ENCODE data around the gene MMRN2.

DNA sequence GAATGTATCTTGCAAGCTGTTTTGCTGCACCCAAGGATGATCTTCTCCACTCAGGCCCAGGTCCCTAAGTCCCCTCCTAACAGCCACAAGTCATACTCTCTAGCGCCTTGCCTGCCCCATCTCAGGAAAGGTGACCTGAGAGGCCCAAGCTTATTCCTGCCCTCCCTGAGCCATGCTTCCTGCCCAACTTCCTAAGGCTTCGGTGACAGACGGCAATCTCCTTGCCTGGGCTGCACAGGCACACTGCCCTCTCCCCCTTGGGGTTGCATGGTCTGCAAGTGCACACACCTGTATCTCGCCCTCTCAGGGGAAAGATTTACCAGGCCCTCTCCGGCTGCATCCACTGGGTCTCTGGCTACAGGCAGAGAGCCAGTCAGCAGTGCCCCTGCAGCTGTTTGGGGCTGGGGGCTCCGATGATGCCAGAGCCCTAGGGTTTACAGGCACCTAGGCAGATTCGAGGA is 10.1 kb upstream of the MMRN2 start:
- TF ChIP-seq, protein P1, sequence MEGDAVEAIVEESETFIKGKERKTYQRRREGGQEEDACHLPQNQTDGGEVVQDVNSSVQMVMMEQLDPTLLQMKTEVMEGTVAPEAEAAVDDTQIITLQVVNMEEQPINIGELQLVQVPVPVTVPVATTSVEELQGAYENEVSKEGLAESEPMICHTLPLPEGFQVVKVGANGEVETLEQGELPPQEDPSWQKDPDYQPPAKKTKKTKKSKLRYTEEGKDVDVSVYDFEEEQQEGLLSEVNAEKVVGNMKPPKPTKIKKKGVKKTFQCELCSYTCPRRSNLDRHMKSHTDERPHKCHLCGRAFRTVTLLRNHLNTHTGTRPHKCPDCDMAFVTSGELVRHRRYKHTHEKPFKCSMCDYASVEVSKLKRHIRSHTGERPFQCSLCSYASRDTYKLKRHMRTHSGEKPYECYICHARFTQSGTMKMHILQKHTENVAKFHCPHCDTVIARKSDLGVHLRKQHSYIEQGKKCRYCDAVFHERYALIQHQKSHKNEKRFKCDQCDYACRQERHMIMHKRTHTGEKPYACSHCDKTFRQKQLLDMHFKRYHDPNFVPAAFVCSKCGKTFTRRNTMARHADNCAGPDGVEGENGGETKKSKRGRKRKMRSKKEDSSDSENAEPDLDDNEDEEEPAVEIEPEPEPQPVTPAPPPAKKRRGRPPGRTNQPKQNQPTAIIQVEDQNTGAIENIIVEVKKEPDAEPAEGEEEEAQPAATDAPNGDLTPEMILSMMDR (IDR thresholded peaks at IDR 0.05), result no peak
- no peak for TF ChIP-seq POLR2A (IDR thresholded peaks at IDR 0.05)

Measured in body of pancreas (tissue), 4 donors.